ENCODE measurements around the gene PSMA6. TPM values are rescaled to one million over a fixed set of nuclear protein-coding genes. Genes with fewer than 3 reads are reported as not detected.
A peak's percentile ranks its signal among the peaks of the same experiment; 100 is the strongest.
"Not testable (repeated sequence)": the region's sequence is repeated elsewhere in the genome, so short reads cannot be mapped to it uniquely, and the experiment has no call there.

The PSMA6 gene
- total RNA-seq, 4 donors from 2014 or later, result 24.5 to 141 (median 81.2) TPM

- peaks cover 38 to 68% (median 47%) of the 10 kb centered on the region in 4 donors for H3K4me1 ChIP-seq
- H3K36me3 ChIP-seq, result no peaks in the 10 kb centered on the region
- 65% methylated on average over 7 of the region's 7 CpGs; no CpG with 5 or more reads in 1 of the 2 donors for WGBS, 2 donors (ENCODE audit: low coverage in 1 of 2)
- intact Hi-C loops (cut with DNase I; ENCODE audit: low total_unique reads) (no loop called here), in situ Hi-C loops (cut with MboI; ENCODE audit: low pct_ligation_motif_present in 1 of 4, low pct_unique_long_range_greater_than_20kb in 1 of 4, low sequenced_read_pairs in 3 of 4) (loop anchor here in 1 of 4 donors (5.0 kb wide), 1 partner anchor 54 kb away; no protein-coding TSS in a partner anchor)
- DNase-seq, result no peak
- peak overlapping the region; percentile 91 to 95 (median 92) for H3K27ac ChIP-seq
- no peaks in the 10 kb centered on the region for H3K27me3 ChIP-seq
- H3K4me3 ChIP-seq, result no peak overlapping the region
- TF ChIP-seq POLR2A (IDR thresholded peaks at IDR 0.05) (peak; percentile 56), EP300 (IDR thresholded peaks at IDR 0.05; ENCODE audit: low read depth) (peak; percentile 81), CTCF (IDR thresholded peaks at IDR 0.05) (no peak), POLR2AphosphoS5 (IDR thresholded peaks at IDR 0.05) (peak in 2 of 3 donors; percentile 54)
- no peaks in the 10 kb centered on the region for H3K9me3 ChIP-seq
These were observed 51.5 kb downstream of the PSMA6 start for GRCh38 chr14:35343702-35344101.

DNA sequence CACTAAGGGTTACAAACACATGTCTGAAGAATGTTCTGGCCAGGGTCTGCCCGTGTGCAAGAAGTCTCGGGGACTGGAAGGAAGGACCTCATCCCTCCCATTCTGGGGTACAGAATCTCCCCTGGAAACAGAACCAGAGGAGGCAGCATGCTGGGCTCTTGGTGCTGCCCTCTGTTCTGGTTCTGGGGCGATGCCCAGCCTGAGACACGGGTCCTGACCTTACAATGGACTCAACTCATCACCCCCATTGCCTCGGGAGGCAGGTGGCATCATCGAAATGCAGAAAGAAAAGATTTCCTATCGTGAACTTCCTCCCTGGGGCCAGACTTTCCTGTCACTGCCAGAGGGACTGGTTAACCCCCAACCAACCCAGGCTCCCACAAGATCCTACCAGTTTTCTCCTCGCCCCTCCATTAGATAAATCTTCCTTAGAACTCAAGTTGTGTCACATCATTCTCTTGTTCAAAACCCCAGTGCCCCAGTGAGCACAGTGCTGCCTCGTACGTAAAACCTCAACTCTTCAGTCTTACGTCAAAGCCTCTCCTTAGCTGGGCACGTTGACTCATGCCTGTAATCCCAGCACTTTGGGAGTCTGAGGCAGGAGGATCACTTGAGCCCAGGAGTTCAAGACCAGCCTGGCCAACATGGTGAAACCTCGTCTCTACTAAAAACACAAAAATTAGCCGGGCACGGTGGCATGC, 52.1 kb downstream of the PSMA6 start:
- no peaks in the 10 kb centered on the region for H3K9me3 ChIP-seq
- peaks cover 38 to 63% (median 46%) of the 10 kb centered on the region in 4 donors for H3K4me1 ChIP-seq
- in situ Hi-C loops (cut with MboI; ENCODE audit: low pct_ligation_motif_present in 1 of 4, low pct_unique_long_range_greater_than_20kb in 1 of 4, low sequenced_read_pairs in 3 of 4) (loop anchor here in 1 of 4 donors (5.0 kb wide), 1 partner anchor 53 kb away; no protein-coding TSS in a partner anchor), intact Hi-C loops (cut with DNase I; ENCODE audit: low total_unique reads) (no loop called here)
- H3K27ac ChIP-seq, result peak overlapping the region; percentile 91 to 95 (median 92)
- no peaks in the 10 kb centered on the region for H3K36me3 ChIP-seq
- DNase-seq, result no peak
- TF ChIP-seq CTCF (IDR thresholded peaks at IDR 0.05) (no peak), POLR2AphosphoS5 (IDR thresholded peaks at IDR 0.05) (no peak), POLR2A (IDR thresholded peaks at IDR 0.05) (no peak), EP300 (IDR thresholded peaks at IDR 0.05; ENCODE audit: low read depth) (no peak)
- no peaks in the 10 kb centered on the region for H3K27me3 ChIP-seq
- H3K4me3 ChIP-seq, result no peak overlapping the region
- WGBS, 2 donors (ENCODE audit: low coverage in 1 of 2), result 59 to 78% methylated on average over 6 to 15 of the region's 15 CpGs

- peaks cover 20 to 37% (median 23%) of the 10 kb centered on the region in 4 donors for H3K4me1 ChIP-seq
- no peaks in the 10 kb centered on the region for H3K36me3 ChIP-seq
- no peaks in the 10 kb centered on the region for H3K9me3 ChIP-seq
- in situ Hi-C loops (cut with MboI; ENCODE audit: low pct_ligation_motif_present in 1 of 4, low pct_unique_long_range_greater_than_20kb in 1 of 4, low sequenced_read_pairs in 3 of 4), result no loop called here
- no peak overlapping the region for H3K4me3 ChIP-seq
- 92 to 97% methylated on average over 4 to 10 of the region's 11 CpGs for WGBS, 2 donors (ENCODE audit: low coverage in 1 of 2)
- DNase-seq, result no peak
- H3K27me3 ChIP-seq, result no peaks in the 10 kb centered on the region
- H3K27ac ChIP-seq, result peak overlapping the region in 1 of 4 donors; percentile 22
- no peak for TF ChIP-seq POLR2A (IDR thresholded peaks at IDR 0.05)
- TF ChIP-seq POLR2AphosphoS5 (IDR thresholded peaks at IDR 0.05), result no peak
- TF ChIP-seq EP300 (IDR thresholded peaks at IDR 0.05; ENCODE audit: low read depth), result no peak
- no peak for TF ChIP-seq CTCF (IDR thresholded peaks at IDR 0.05)
- intact Hi-C loops (cut with DNase I; ENCODE audit: low total_unique reads), result no loop called here
These were observed 54.6 kb downstream of the PSMA6 start for GRCh38 chr14:35346738-35347322.

DNA sequence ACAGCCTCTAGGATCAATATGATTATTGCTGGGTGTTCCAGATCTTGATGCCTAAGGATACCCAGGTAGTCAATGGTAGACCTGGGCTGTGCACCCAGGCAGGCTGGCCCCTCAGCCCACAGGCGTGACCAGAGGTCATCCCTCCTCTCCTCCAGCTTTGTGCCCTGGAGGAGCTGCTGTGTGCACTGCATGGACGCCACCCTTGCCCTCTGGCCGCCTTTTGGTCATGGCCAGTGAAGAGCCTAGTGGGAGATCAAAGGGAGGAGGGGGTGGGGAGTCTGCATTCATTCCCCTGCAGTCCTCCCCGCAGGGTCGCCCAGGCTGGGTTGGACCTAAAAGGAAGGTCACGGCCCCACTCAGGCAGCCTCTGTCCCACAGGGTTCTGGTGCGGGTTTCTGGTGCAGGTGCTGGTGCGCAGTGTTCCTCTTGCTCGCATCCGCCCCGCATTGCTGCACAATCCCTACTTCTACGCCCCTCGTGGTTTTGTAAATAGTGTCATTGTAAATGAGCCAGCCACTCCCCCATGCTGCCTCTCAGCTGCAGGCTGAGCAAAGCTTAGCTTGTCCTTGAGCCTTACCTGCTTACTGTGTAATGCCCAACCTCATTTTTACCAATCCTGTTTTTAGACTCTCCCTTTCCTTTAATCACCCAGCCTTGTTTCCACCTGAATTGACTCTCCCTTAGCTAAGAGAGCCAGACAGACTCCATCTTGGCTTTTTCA, 55.3 kb downstream of the PSMA6 start:
- peak overlapping the region in 1 of 4 donors; percentile 22 for H3K27ac ChIP-seq
- H3K9me3 ChIP-seq, result no peaks in the 10 kb centered on the region
- TF ChIP-seq EP300 (IDR thresholded peaks at IDR 0.05; ENCODE audit: low read depth) (no peak), POLR2A (IDR thresholded peaks at IDR 0.05) (no peak), CTCF (IDR thresholded peaks at IDR 0.05) (no peak), POLR2AphosphoS5 (IDR thresholded peaks at IDR 0.05) (no peak)
- intact Hi-C loops (cut with DNase I; ENCODE audit: low total_unique reads) (no loop called here), in situ Hi-C loops (cut with MboI; ENCODE audit: low pct_ligation_motif_present in 1 of 4, low pct_unique_long_range_greater_than_20kb in 1 of 4, low sequenced_read_pairs in 3 of 4) (no loop called here)
- peaks cover 13 to 30% (median 17%) of the 10 kb centered on the region in 4 donors for H3K4me1 ChIP-seq
- WGBS, 2 donors (ENCODE audit: low coverage in 1 of 2), result 47% methylated on average over 13 of the region's 13 CpGs; no CpG with 5 or more reads in 1 of the 2 donors
- peak; percentile 55 for DNase-seq
- H3K27me3 ChIP-seq, result no peaks in the 10 kb centered on the region
- H3K4me3 ChIP-seq, result no peak overlapping the region
- H3K36me3 ChIP-seq, result no peaks in the 10 kb centered on the region

DNA sequence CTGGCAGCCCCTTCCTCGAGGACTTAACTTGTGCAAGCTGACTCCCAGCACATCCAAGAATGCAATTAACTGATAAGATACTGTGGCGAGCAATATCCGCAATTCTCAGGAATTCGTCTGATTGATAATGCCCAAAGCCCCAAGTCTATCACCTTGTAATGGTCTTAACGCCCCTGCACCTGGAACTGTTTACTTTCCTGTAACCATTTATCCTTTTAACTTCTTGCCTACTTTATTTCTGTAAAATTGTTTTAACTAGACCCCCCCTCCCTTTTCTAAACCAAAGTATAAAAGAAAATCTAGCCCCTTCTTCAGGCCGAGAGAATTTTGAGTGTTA, 55.8 kb downstream of the PSMA6 start:
- H3K27me3 ChIP-seq; in situ Hi-C loops (cut with MboI; ENCODE audit: low pct_ligation_motif_present in 1 of 4, low pct_unique_long_range_greater_than_20kb in 1 of 4, low sequenced_read_pairs in 3 of 4); DNase-seq; H3K4me3 ChIP-seq; H3K36me3 ChIP-seq; intact Hi-C loops (cut with DNase I; ENCODE audit: low total_unique reads); H3K9me3 ChIP-seq: not testable (repeated sequence)
- peaks cover 8 to 25% (median 12%) of the 10 kb centered on the region in 4 donors for H3K4me1 ChIP-seq
- 33 to 53% methylated on average over 5 to 6 of the region's 6 CpGs for WGBS, 2 donors (ENCODE audit: low coverage in 1 of 2)
- peak overlapping the region in 1 of 4 donors; percentile 22 for H3K27ac ChIP-seq
